ENCODE measurements around the gene SFMBT2. TPM values are rescaled to one million over a fixed set of nuclear protein-coding genes. Genes with fewer than 3 reads are reported as not detected.

Gene SFMBT2
- total RNA-seq, 1 donor from 2014 or later, result 12.0 TPM

- DNase-seq (ENCODE audit: low spot score), result peak; percentile 49
Observed at GRCh38 chr10:7370511-7370910, 40.3 kb downstream of the SFMBT2 start.

- peak; percentile 6 for DNase-seq (ENCODE audit: low spot score)
Observed at GRCh38 chr10:7365027-7365745, 45.6 kb downstream of the SFMBT2 start.

DNA sequence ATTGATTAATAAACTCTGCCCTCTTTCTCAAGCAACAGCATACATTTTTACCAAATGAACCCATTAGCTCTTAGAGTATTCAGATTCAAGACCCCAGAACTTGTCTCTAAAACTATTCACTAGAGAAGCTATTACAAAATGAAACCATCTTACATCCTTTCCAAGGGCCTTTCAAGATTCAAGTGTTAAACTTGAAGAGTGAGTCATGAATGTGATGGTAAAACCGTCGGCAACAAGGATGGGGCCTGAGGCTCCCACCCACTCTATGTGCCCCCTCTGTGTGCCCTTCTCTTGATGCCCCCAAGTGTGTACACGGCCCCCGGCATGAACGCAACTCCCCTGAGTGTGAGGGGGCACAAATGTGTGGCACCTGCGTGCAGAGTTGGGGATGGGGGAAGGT lies 46.4 kb downstream of the SFMBT2 start:
- DNase-seq (ENCODE audit: low spot score), result peak; percentile 59

DNA sequence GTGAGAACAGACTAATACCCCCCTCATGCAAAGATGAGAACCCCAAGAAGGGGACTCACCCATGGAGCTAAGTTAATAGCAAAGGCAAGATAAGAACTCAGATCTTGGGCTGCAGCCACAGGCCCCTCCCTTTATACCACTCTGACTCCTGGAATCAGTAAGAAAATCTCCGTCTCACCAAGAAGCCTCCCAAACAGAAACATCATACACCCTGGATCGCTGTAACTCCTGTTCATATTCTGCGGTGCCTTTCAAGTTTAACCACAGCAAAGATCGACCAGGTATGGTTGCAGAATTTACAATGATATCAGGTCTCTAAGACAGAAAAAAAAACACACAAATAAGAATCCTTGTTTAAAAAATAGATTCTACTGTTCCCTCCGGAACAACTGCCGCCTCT lies 47.1 kb downstream of the SFMBT2 start:
- peak; percentile 2 for DNase-seq (ENCODE audit: low spot score)

DNA sequence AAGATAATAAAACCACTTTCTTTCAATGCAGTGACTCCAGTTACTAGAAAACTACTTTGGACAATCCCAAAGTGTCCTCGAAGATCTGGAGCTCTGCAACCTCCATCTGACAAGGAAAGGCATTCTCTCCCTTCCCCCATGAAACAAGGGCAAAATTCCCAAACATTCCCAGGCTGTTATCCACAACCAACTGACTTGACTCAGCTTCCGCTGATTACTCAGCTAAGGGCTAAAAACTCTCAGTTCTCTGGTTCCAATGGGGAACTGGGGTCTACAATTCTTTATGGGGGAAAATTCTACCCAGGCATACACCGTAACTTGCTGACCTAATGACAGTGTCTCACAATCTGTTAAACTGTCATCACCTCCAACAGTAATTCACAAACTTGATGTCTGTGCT lies 48.4 kb downstream of the SFMBT2 start:
- peak; percentile 5 for DNase-seq (ENCODE audit: low spot score)

- DNase-seq (ENCODE audit: low spot score), result no peak
Observed at GRCh38 chr10:7361316-7361715, 49.5 kb downstream of the SFMBT2 start.

- DNase-seq (ENCODE audit: low spot score), result no peak
Observed at GRCh38 chr10:7359954-7360353, 50.9 kb downstream of the SFMBT2 start.

DNA sequence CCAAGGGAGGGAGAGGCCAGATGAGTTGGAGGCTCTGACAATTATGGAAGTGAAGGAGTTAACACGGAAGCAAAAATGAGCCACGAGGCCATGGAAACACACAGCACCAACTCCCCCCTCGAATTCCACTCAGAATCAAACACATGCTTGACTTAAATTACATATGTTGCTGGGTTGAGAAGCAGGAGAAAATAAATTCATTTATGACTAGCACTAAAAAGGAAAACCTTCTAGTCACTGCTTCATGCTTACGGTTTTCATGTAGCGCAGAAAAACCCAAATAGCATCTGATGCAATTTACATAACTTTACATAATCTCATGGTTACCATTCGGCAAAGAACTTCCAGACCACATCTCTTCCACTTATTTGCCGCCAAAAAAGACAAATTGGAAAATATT lies 51.5 kb downstream of the SFMBT2 start:
- DNase-seq (ENCODE audit: low spot score), result no peak

GRCh38 chr10:7357193-7357592 lies 53.6 kb downstream of the SFMBT2 start:
- peak; percentile 11 for DNase-seq (ENCODE audit: low spot score)

DNA sequence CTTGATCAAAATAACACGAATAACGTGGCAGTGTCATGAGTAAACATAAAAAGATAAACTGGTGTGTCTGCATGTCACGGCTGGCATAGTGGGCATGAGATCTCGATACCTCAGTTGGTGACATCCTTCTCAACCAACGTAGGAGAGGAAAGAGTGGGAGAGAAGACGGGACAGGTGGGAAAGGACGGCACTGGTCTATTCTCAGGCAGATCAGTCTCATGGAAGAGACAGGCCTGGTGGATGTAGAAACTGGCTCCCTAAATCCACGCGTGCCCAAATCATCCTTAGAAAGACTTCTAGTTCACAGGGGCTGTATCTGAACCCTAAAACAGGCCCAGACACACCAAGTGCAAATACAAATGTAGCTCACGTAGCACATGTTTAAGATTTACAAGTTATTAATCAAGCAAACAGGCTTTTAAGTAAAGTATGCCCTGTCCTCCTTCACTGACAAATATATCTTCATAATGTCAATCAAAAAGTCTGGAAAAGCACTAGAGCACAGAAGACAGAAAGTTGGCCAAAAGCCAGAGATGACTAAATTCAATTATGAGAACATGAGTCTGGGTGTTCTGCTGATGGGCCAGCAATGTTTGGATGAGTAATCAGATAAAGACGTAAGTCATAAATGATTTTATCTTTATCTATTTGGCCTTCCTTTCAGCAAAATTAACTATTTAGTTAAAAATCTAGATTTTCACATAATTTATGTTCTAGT lies 56.3 kb downstream of the SFMBT2 start:
- DNase-seq (ENCODE audit: low spot score), result no peak

DNA sequence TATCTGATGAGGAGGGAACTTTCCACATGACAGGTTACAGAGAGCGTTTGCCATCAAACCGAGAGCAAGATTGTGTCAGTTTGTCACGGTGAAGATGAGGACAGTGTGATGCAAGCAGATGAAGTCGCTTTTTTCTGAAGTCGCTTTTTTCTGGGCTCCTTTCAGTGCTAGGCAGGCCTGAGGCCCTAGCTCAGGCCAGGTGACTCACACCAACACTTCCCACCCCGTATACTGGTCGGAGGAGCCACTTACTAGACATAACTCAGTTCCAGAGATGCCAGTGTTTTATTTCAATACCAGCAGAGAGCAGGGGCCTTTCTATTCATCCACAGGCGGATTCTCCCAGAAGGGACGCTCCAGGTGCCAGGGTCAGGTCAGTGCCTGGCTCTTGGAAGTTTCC lies 58.9 kb downstream of the SFMBT2 start:
- no peak for DNase-seq (ENCODE audit: low spot score)

DNA sequence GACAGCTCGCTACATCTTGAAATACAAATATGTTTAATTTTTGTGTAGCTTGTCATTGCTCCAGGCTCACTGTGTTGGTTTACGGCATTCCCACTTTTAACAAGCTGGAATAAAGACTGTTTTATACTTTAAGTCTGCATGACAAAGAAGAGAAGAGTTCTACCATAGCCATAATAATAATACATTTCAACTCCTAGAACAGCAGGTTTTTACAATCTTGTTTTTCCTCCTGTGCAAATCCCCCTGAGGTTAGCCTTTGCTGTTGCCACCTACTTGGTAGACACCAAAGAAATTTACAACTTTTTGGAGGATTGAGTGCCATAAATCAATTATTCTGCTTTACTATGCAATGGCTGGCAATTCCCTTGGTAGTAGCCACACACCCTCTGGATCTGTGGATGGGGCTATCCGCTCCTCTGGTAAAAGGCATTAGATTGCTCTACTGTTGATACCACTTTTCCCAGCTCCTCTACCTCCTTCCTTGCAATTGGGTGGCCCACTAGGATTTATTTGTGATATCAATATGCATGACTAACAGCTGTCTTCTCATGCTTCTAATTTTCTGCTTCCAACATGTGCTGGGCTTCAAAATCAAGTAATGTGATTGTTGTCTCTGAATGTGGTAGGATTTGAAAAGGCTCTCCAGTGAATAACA lies 60.2 kb downstream of the SFMBT2 start:
- DNase-seq (ENCODE audit: low spot score), result no peak

- DNase-seq (ENCODE audit: low spot score), result no peak
Observed at GRCh38 chr10:7345717-7346116, 65.1 kb downstream of the SFMBT2 start.

DNA sequence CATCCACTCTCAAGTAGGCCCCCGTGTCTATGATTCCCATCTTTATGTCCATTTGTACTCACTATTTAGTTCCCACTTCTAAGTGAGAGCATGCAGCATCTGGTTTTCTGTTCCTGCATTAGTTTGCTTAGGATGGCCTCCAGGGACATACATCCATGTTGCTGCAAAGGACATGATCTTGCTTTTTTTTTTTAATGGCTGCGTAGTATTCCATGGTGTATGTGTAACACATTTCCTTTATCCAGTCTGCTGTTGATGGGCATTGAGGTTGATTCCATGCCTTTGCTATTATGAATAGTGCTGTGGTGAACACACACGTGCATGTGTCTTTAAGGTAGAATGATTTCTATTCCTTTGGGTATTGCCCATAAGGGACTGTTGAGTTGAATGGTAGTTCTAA lies 67.8 kb downstream of the SFMBT2 start:
- no peak for DNase-seq (ENCODE audit: low spot score)

GRCh38 chr10:7340179-7340874 lies 70.5 kb downstream of the SFMBT2 start:
- DNase-seq (ENCODE audit: low spot score), result no peak

DNA sequence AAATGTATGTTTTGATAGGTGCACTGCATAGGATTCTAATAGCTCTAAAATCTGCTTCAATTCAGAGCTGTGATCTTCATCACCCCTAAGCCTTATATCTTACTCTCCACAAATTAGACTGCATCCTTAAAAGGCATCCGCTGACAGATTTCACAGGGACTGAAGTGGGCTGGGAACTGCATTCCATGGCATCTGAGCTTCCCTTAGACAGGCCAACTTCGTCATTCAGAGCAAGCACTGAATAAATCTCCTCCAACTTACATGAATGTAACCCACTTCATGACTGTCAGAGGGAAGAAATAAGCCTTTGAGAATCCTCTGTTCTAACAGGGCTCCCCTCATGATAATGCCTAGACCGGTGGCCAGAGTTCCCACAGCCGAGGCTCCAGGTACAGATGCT lies 71.3 kb downstream of the SFMBT2 start:
- no peak for DNase-seq (ENCODE audit: low spot score)

GRCh38 chr10:7338469-7338868 lies 72.4 kb downstream of the SFMBT2 start:
- DNase-seq (ENCODE audit: low spot score), result no peak

DNA sequence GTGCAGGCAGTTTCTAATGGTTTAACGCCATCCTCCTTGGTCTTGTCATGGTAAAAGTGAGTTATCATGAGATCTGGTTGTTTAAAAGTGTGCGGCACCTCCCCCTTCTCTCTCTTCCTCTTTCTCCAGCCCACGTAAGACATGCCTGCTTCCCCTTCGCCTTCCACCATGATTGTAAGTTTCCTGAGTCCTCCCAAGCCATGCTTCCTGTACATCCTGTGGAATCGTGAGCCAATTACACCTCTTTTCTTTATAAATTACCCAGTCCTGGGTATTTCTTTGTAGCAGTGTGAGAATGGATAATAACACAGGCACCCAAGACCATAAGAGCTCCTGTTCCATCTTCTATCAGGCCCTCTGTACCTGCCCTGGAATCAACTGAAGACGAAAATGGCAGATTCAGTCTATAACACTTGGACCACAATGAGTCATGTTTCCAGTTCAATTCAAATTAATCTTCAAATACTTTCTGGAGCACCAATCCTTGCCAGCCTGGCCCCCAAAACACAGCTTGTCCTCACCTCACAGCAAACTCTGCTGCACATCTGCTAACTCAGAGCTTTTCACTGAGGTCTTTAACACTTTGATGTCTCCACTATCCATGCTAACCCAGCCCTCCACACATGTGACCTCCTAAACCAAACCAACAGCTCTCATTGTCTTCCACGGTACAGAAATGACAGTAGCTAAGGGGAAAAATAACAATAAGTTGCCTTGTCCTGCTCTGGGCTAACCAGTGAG lies 73.2 kb downstream of the SFMBT2 start:
- no peak for DNase-seq (ENCODE audit: low spot score)

DNA sequence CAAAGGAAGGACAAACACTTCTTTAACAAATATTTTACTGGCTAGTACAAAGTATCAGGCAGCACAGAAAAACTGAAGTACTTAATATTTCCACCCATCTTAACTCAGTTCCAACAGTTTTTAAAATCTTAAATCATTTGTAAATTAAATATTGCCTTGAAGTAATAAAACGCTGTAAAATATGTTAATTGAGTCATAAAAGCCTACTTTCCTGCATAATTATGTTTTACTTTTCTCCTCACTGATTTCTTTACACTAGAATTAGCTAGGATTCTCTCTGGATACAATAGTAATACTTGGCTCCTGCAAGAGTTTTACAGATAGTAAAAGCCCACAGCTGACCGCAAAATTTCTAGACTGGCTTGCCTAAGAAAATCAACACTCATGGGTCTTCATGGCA lies 74.9 kb downstream of the SFMBT2 start:
- no peak for DNase-seq (ENCODE audit: low spot score)

GRCh38 chr10:7334642-7334964 lies 76.2 kb downstream of the SFMBT2 start:
- DNase-seq (ENCODE audit: low spot score), result peak; percentile 68

GRCh38 chr10:7333961-7334641 lies 76.7 kb downstream of the SFMBT2 start:
- no peak for DNase-seq (ENCODE audit: low spot score)
